H1 (cell line): Measurements from ENCODE around the gene MBP. TPM values are rescaled to one million over a fixed set of nuclear protein-coding genes. Genes with fewer than 3 reads are reported as not detected.

Source experiments
- EZH2 ChIP-seq: fragments of 200-600 bp; sonication (generic); IDR thresholded peaks from 2 replicates; pipeline ENCODE4 v1.7.1; 2012; ENCODE audit warnings: low read depth, mild to moderate bottlenecking, moderate library complexity, low read length, inconsistent platforms; ENCODE audit not compliant: severe bottlenecking
- NRF1 ChIP-seq: IDR thresholded peaks from 2 replicates; pipeline ENCODE4 v1.6.1; 2011; ENCODE audit warnings: mild to moderate bottlenecking, low read depth, low read length, improper control_type of control experiment
- RXRA ChIP-seq: IDR thresholded peaks from 2 replicates; pipeline ENCODE4 v1.6.1; 2011; ENCODE audit warnings: low read depth, mild to moderate bottlenecking, low read length, moderate library complexity; ENCODE audit not compliant: insufficient read depth
- TCF12 ChIP-seq: IDR thresholded peaks from 2 replicates; pipeline ENCODE4 v1.6.1; 2011; ENCODE audit warnings: low read depth, mild to moderate bottlenecking, low read length
- TEAD4 ChIP-seq: IDR thresholded peaks from 2 replicates; pipeline ENCODE4 v1.6.1; 2012; ENCODE audit warnings: low read depth, low read length, inconsistent platforms, mixed read lengths
- USF2 ChIP-seq: IDR thresholded peaks from 2 replicates; pipeline ENCODE4 v1.6.1; 2011; ENCODE audit warnings: low read length, improper control_type of control experiment
- polyA plus RNA-seq, 7 experiments: library from polyadenylated mRNA; depleted of rRNA in 3 of 7; stranded (reverse) in 5 of 7; unstranded in 2 of 7; fragments of >200 nt in 5 of 7; fragments of 200-250 nt in 2 of 7; gene quantifications; 1 replicate in 5 of 7; 2 replicates in 1 of 7; 4 replicates in 1 of 7; pipeline versions ENCODE4 v1.2.1 to v1.2.3, GENCODE V29; 2011 to 2013; ENCODE audit warnings: missing spikeins in 2 of 7, mixed read lengths in 2 of 7
- total RNA-seq: library from RNA; stranded (reverse); fragmentation: NEBNext Ultra II Directional; extraction: Animal tissue kit (Norgen Biotek cat#: 25700); gene quantifications from 2 replicates; pipeline ENCODE4 v1.2.1, GENCODE V29; 2021

The MBP gene
- total and polyA plus RNA-seq, 2 of the 8 experiments (the other 6 are each of a cell fraction or from before 2014, with no cell fraction given): 7.7 to 19.2 TPM

- TF ChIP-seq RXRA (no peak), NRF1 (no peak), USF2 (no peak), EZH2 (no peak), TEAD4 (no peak), TCF12 (no peak)
These were observed 140.1 kb downstream of the MBP start (continued) for GRCh38 chr18:76992226-76993084.
